ENCODE measurements around the gene WDR33.

DNA sequence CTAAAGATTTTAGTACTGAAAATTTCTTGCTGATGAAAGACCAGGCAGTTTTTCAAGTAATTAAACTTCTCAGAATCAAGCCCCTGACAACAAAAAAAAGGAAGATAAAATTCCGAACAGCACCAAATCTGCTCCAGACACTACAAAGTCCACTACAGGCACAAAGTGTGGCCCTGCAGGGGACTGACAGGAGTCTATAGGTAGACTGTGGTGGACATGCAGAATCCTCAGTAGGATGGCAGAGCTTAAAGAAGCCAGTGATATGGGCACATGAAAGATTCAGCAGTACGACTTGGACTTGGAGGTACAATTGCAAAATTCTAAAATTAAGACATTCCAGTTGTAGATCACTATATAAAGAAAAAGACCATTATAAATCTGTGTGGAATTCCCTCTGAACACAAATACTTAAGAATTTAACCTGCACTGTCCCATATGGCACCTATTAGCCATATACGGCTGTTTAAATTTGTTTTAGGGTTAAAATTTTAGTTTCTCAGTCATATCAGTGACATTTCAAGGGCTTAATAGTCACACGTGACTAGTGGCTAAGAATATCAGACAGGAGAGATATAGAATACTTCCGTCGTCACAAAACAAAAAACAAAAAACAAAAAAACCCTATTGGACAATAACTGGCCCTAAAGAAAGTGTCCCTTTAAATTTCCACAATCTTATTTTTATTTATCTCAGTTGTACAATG lies 77.7 kb downstream of the WDR33 start:
- TF ChIP-seq, protein P1, sequence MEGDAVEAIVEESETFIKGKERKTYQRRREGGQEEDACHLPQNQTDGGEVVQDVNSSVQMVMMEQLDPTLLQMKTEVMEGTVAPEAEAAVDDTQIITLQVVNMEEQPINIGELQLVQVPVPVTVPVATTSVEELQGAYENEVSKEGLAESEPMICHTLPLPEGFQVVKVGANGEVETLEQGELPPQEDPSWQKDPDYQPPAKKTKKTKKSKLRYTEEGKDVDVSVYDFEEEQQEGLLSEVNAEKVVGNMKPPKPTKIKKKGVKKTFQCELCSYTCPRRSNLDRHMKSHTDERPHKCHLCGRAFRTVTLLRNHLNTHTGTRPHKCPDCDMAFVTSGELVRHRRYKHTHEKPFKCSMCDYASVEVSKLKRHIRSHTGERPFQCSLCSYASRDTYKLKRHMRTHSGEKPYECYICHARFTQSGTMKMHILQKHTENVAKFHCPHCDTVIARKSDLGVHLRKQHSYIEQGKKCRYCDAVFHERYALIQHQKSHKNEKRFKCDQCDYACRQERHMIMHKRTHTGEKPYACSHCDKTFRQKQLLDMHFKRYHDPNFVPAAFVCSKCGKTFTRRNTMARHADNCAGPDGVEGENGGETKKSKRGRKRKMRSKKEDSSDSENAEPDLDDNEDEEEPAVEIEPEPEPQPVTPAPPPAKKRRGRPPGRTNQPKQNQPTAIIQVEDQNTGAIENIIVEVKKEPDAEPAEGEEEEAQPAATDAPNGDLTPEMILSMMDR (conservative IDR thresholded peaks at IDR 0.05; ENCODE audit: low read length): no peak
- no peak for TF ChIP-seq EZH2phosphoT487 (IDR thresholded peaks at IDR 0.05; ENCODE audit: borderline replicate concordance, low read depth, low read length)

All from OCI-LY7 (cell line).